Measurements from ENCODE around the gene TNRC6B.
"Not testable (repeated sequence)": the region's sequence is repeated elsewhere in the genome, so short reads cannot be mapped to it uniquely, and the experiment has no call there.

Gene TNRC6B

GRCh38 chr22:40216041-40216756, 38.5 kb downstream of the TNRC6B start:
- peak in 1 of 2 donors; percentile 17 for DNase-seq

- DNase-seq = no peak
Measured at GRCh38 chr22:40218152-40218551, 40.4 kb downstream of the TNRC6B start.

GRCh38 chr22:40218723-40219294, 41.1 kb downstream of the TNRC6B start:
- no peak for DNase-seq

- no peak for DNase-seq
Measured at GRCh38 chr22:40220316-40221054, 42.8 kb downstream of the TNRC6B start.

GRCh38 chr22:40221055-40221414, 43.3 kb downstream of the TNRC6B start:
- no peak for DNase-seq

GRCh38 chr22:40222979-40223378, 45.3 kb downstream of the TNRC6B start:
- DNase-seq = not testable (repeated sequence)

- peak in 1 of 2 donors; percentile 34 for DNase-seq
Measured at GRCh38 chr22:40224702-40225101, 47.0 kb downstream of the TNRC6B start.

- no peak for DNase-seq
Measured at GRCh38 chr22:40226620-40227019, 48.9 kb downstream of the TNRC6B start.

GRCh38 chr22:40231618-40232313, 54.0 kb downstream of the TNRC6B start:
- no peak for DNase-seq

- no peak for DNase-seq
Measured at GRCh38 chr22:40232624-40233023, 54.9 kb downstream of the TNRC6B start.

- DNase-seq = no peak
Measured at GRCh38 chr22:40233886-40234285, 56.2 kb downstream of the TNRC6B start.

GRCh38 chr22:40234658-40235057, 56.9 kb downstream of the TNRC6B start:
- no peak for DNase-seq

GRCh38 chr22:40235308-40235707, 57.6 kb downstream of the TNRC6B start:
- no peak for DNase-seq

GRCh38 chr22:40236131-40236665, 58.5 kb downstream of the TNRC6B start:
- DNase-seq = no peak

- DNase-seq = no peak
Measured at GRCh38 chr22:40237241-40237640, 59.5 kb downstream of the TNRC6B start.

GRCh38 chr22:40237788-40238424, 60.2 kb downstream of the TNRC6B start:
- DNase-seq = no peak

GRCh38 chr22:40238425-40239344, 61.0 kb downstream of the TNRC6B start:
- no peak for DNase-seq

- no peak for DNase-seq
Measured at GRCh38 chr22:40239345-40239683, 61.6 kb downstream of the TNRC6B start.

- no peak for DNase-seq
Measured at GRCh38 chr22:40240160-40240559, 62.4 kb downstream of the TNRC6B start.

GRCh38 chr22:40240686-40241085, 63.0 kb downstream of the TNRC6B start:
- DNase-seq = no peak

GRCh38 chr22:40241200-40241763, 63.6 kb downstream of the TNRC6B start:
- DNase-seq = no peak

Data from stimulated activated CD4-positive, alpha-beta T cell treated with anti-CD3 and anti-CD28 coated beads, Interleukin-2, amount 100 ng/mL, for 48 hours (primary cell).